Keratinocyte (primary cell): ENCODE data around the gene KAT6B.

Source experiments
- CTCF ChIP-seq, 3 experiments: IDR thresholded peaks in 1 of 3; conservative IDR thresholded peaks in 1 of 3; optimal IDR thresholded peaks in 1 of 3; 2 replicates in 2 of 3; 3 replicates in 1 of 3; pipeline versions ENCODE3 to v1.5.1; 2011; ENCODE audit warnings: low read length in 3 of 3, mild to moderate bottlenecking in 3 of 3, moderate library complexity in 2 of 3, control low read depth in 1 of 3, inconsistent platforms in 1 of 3; ENCODE audit not compliant: insufficient read depth in 2 of 3; ENCODE audit errors: extremely low read depth in 1 of 3
- EZH2 ChIP-seq: IDR thresholded peaks from one replicate; pipeline ENCODE4 v1.6.1; 2012; ENCODE audit warnings: inconsistent platforms, mild to moderate bottlenecking, low read length, moderate library complexity

DNA sequence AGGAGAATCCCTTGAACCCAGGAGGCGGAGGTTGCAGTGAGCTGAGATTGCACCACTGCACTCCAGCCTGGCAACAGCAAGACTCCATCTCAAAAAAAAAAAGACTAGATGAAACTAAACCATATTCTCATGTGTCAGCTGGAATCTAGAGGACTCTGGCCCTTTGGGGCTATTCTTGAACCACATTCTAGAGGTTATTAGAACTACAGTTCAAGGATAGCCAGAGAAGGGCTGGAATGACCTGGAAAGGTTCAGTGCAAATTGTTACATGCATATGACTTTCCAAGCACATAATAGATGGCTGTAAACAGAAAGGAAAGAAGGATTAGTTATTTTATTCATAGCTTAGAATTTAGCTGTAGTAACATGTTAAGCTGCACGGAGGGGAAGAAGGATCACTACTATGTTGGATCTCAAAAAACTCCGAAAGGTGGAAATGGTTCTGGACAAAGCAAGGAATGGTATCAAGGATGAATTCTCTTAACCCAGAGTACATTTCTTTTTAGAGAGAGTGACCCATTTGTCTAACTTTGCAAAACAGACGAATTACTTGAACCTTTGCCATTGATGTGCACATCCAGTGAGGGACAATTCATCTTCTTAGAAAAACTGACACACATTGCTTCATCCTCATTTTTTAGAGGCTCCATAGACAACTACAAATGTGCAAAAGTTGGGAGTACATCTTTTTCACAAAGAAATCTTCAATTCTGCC lies 161.1 kb downstream of the KAT6B start:
- no peak for TF ChIP-seq CTCF (optimal IDR thresholded peaks at IDR 0.05 in 1 of 3, IDR thresholded peaks at IDR 0.05 in 1 of 3, conservative IDR thresholded peaks at IDR 0.05 in 1 of 3; ENCODE audit: extremely low read depth in 1 of 3, insufficient read depth in 2 of 3, low read length in 3 of 3)
- no peak for TF ChIP-seq EZH2
